GM19468 (cell line): ENCODE results near the gene ITGB1BP1.
"Not testable (repeated sequence)": the region's sequence is repeated elsewhere in the genome, so short reads cannot be mapped to it uniquely, and the experiment has no call there.

Source experiments
- ATAC-seq: cut with Tn5 transposase; IDR thresholded peaks from one replicate; pipeline ENCODE4 v1.9.1; 2021; ENCODE audit warnings: mild to moderate bottlenecking, moderate library complexity, moderate number of reproducible peaks; ENCODE audit not compliant: unreplicated experiment; ENCODE audit errors: extremely low read depth

ITGB1BP1 gene

GRCh38 chr2:9401646-9402371 is 21.5 kb downstream of the ITGB1BP1 start:
- no peak for ATAC-seq

- ATAC-seq, result no peak
These were observed 22.2 kb downstream of the ITGB1BP1 start for GRCh38 chr2:9401059-9401547.

GRCh38 chr2:9400268-9401058 is 22.9 kb downstream of the ITGB1BP1 start:
- ATAC-seq, result no peak

GRCh38 chr2:9398881-9399780 is 24.2 kb downstream of the ITGB1BP1 start:
- ATAC-seq, result no peak

- ATAC-seq, result not testable (repeated sequence)
These were observed 25.1 kb downstream of the ITGB1BP1 start for GRCh38 chr2:9398251-9398650.

- no peak for ATAC-seq
These were observed 26.1 kb downstream of the ITGB1BP1 start for GRCh38 chr2:9397201-9397600.

GRCh38 chr2:9394816-9395215 is 28.5 kb downstream of the ITGB1BP1 start:
- ATAC-seq, result no peak

GRCh38 chr2:9392898-9393765 is 30.2 kb downstream of the ITGB1BP1 start:
- ATAC-seq, result no peak

GRCh38 chr2:9391961-9392720 is 31.2 kb downstream of the ITGB1BP1 start:
- ATAC-seq, result no peak

GRCh38 chr2:9390991-9391390 is 32.3 kb downstream of the ITGB1BP1 start:
- no peak for ATAC-seq

GRCh38 chr2:9390151-9390850 is 33.0 kb downstream of the ITGB1BP1 start:
- ATAC-seq, result no peak

- ATAC-seq, result no peak
These were observed 34.1 kb downstream of the ITGB1BP1 start for GRCh38 chr2:9388950-9389911.

GRCh38 chr2:9388199-9388681 is 35.1 kb downstream of the ITGB1BP1 start:
- ATAC-seq, result no peak

GRCh38 chr2:9385841-9386240 is 37.5 kb downstream of the ITGB1BP1 start:
- ATAC-seq, result no peak

- ATAC-seq, result no peak
These were observed 38.8 kb downstream of the ITGB1BP1 start for GRCh38 chr2:9384521-9384920.

- ATAC-seq, result no peak
These were observed 40.6 kb downstream of the ITGB1BP1 start for GRCh38 chr2:9382604-9383235.
